GM21737 (cell line): ENCODE data around the gene KIF1A.
"Not testable (repeated sequence)": the region's sequence is repeated elsewhere in the genome, so short reads cannot be mapped to it uniquely, and the experiment has no call there.

ENCODE experiments used
- ATAC-seq: cut with Tn5 transposase; IDR thresholded peaks from one replicate; pipeline ENCODE4 v1.9.1; 2021; ENCODE audit warnings: mild to moderate bottlenecking, moderate library complexity; ENCODE audit not compliant: unreplicated experiment

Gene KIF1A

GRCh38 chr2:240687741-240688552, 132.1 kb downstream of the KIF1A start:
- no peak for ATAC-seq

GRCh38 chr2:240687045-240687740, 132.8 kb downstream of the KIF1A start:
- no peak for ATAC-seq

- no peak for ATAC-seq
These were observed 133.6 kb downstream of the KIF1A start for GRCh38 chr2:240686460-240686859.

GRCh38 chr2:240685771-240686371, 134.1 kb downstream of the KIF1A start:
- ATAC-seq: no peak

- ATAC-seq: not testable (repeated sequence)
These were observed 135.9 kb downstream of the KIF1A start for GRCh38 chr2:240683980-240684728.

- not testable (repeated sequence) for ATAC-seq
These were observed 136.6 kb downstream of the KIF1A start for GRCh38 chr2:240683329-240683979.

- not testable (repeated sequence) for ATAC-seq
These were observed 137.4 kb downstream of the KIF1A start, which contains the start of gene AQP12B for GRCh38 chr2:240682431-240683224. TSS of gene AQP12B (minus strand) at chr2:240682885. CDS start at chr2:240682837, 48 bp downstream.

- not testable (repeated sequence) for ATAC-seq
These were observed 139.8 kb downstream of the KIF1A start for GRCh38 chr2:240680185-240680584.

GRCh38 chr2:240678909-240679308, 141.1 kb downstream of the KIF1A start:
- not testable (repeated sequence) for ATAC-seq

GRCh38 chr2:240678043-240678442, 142.0 kb downstream of the KIF1A start:
- ATAC-seq: not testable (repeated sequence)

GRCh38 chr2:240675345-240675744, 144.7 kb downstream of the KIF1A start:
- not testable (repeated sequence) for ATAC-seq

GRCh38 chr2:240674461-240675184, 145.4 kb downstream of the KIF1A start:
- not testable (repeated sequence) for ATAC-seq

GRCh38 chr2:240672701-240673190, 147.3 kb downstream of the KIF1A start:
- no peak for ATAC-seq

GRCh38 chr2:240672076-240672700, 147.8 kb downstream of the KIF1A start:
- no peak for ATAC-seq

- ATAC-seq: no peak
These were observed 149.1 kb downstream of the KIF1A start for GRCh38 chr2:240670950-240671349.

GRCh38 chr2:240670402-240670801, 149.6 kb downstream of the KIF1A start:
- ATAC-seq: no peak

GRCh38 chr2:240664622-240665021, 155.4 kb downstream of the KIF1A start:
- no peak for ATAC-seq
